ENCODE results near the gene ZBTB18.

DNA sequence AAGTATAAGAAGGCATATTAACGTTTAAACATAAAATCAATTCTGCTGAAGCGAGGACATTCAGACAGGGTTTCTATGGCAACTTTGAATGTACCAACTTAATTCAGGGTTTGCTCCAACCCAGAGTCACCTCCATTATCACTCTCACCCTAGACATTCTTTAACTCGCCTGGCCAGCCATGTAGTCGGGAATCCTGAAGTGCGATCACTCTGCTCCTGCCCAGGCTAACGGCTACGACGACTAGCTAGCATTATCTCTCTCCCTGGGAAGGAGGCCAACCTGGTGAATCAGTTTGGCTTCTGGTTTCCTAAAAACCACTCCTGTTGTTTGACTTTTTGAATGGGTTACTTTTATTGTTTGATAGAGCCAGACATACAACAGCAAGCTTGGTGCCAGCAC is 38.9 kb upstream of the ZBTB18 start:
- TF ChIP-seq, protein P1, sequence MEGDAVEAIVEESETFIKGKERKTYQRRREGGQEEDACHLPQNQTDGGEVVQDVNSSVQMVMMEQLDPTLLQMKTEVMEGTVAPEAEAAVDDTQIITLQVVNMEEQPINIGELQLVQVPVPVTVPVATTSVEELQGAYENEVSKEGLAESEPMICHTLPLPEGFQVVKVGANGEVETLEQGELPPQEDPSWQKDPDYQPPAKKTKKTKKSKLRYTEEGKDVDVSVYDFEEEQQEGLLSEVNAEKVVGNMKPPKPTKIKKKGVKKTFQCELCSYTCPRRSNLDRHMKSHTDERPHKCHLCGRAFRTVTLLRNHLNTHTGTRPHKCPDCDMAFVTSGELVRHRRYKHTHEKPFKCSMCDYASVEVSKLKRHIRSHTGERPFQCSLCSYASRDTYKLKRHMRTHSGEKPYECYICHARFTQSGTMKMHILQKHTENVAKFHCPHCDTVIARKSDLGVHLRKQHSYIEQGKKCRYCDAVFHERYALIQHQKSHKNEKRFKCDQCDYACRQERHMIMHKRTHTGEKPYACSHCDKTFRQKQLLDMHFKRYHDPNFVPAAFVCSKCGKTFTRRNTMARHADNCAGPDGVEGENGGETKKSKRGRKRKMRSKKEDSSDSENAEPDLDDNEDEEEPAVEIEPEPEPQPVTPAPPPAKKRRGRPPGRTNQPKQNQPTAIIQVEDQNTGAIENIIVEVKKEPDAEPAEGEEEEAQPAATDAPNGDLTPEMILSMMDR (IDR thresholded peaks at IDR 0.05): no peak
- no peak for TF ChIP-seq POLR2A (IDR thresholded peaks at IDR 0.05)
- TF ChIP-seq POLR2AphosphoS5 (IDR thresholded peaks at IDR 0.05): no peak
- TF ChIP-seq EP300 (IDR thresholded peaks at IDR 0.05): no peak

All from sigmoid colon (tissue), 4 donors.